DND-41 (cell line): ENCODE measurements around the gene KRT36.

Source experiments
- CTCF ChIP-seq: IDR thresholded peaks from 2 replicates; pipeline ENCODE4 v1.5.1; 2012; ENCODE audit warnings: borderline replicate concordance, low read length, moderate library complexity, mild to moderate bottlenecking; ENCODE audit not compliant: poor library complexity, severe bottlenecking; ENCODE audit errors: extremely low read depth
- EZH2 ChIP-seq: IDR thresholded peaks from 3 replicates; pipeline ENCODE4 v1.6.1; 2012; ENCODE audit warnings: borderline replicate concordance, low read depth, mild to moderate bottlenecking, moderate library complexity, low read length, inconsistent platforms; ENCODE audit not compliant: severe bottlenecking

- TF ChIP-seq CTCF (no peak), EZH2 (no peak)
These were observed 45.1 kb downstream of the KRT36 start for GRCh38 chr17:41444640-41445039.
